Endothelial cell of umbilical vein (primary cell): ENCODE measurements around the gene LTBP2. TPM values are rescaled to one million over a fixed set of nuclear protein-coding genes. Genes with fewer than 3 reads are reported as not detected.
A peak's percentile ranks its signal among the peaks of the same experiment; 100 is the strongest.

Experiments
- BruUV-seq: library from RNA; stranded (reverse); fragments of 400-500 nt; replicated peaks from 2 replicates; lab custom pipeline; 2021; lab: Mats Ljungman, UMichigan
- CTCF ChIA-PET: fragments of 300-600, 350-600 bp; sonication (Branson Sonifier 250); formaldehyde crosslinking; loops from one replicate; lab custom pipeline; 2021; ENCODE audit warnings: antibody characterized with exemption, inconsistent platforms; lab: Charles Lee
- POLR2A ChIA-PET: fragments of 300-600, 350-600 bp; sonication (Branson Sonifier 250); formaldehyde crosslinking; loops from one replicate; lab custom pipeline; 2021; ENCODE audit warnings: antibody characterized with exemption, inconsistent platforms; lab: Charles Lee
- DNase-seq: peaks from one replicate; pipeline ENCODE4 v3.0.0-alpha.2; 2011; ENCODE audit warnings: low read depth, low spot score
- FAIRE-seq: peaks from 2 replicates; lab custom pipeline; 2011; peaks lifted over from hg19 to GRCh38; lab: Jason Lieb, UNC
- H2AFZ ChIP-seq: 2 replicates; pipeline ENCODE4 v1.6.0; 2012; ENCODE audit warnings: low read depth, low read length, control low read depth, inconsistent platforms
- H3K27ac ChIP-seq: 2 replicates; pipeline ENCODE4 v1.5.1; 2011; ENCODE audit warnings: low read depth, mild to moderate bottlenecking, control low read depth, low read length, moderate library complexity; ENCODE audit not compliant: insufficient read depth
- H3K27me3 ChIP-seq, 2 experiments: 2 replicates each; pipeline versions ENCODE4 v1.6.0 to v1.6.1; 2011; ENCODE audit warnings: low read length in 2 of 2, mixed read lengths in 1 of 2; ENCODE audit not compliant: control insufficient read depth in 2 of 2, insufficient read depth in 2 of 2
- H3K36me3 ChIP-seq, 2 experiments: 2 replicates in 1 of 2; 3 replicates in 1 of 2; pipeline ENCODE4 v1.5.1; 2011; ENCODE audit warnings: low read length in 2 of 2, mild to moderate bottlenecking in 1 of 2, moderate library complexity in 1 of 2; ENCODE audit not compliant: control insufficient read depth in 2 of 2, insufficient read depth in 2 of 2; ENCODE audit errors: extremely low read depth in 1 of 2
- H3K4me1 ChIP-seq: 3 replicates; pipeline ENCODE4 v1.5.1; 2011; ENCODE audit warnings: mild to moderate bottlenecking, low read length; ENCODE audit not compliant: control insufficient read depth, insufficient read depth; ENCODE audit errors: extremely low read depth
- H3K4me2 ChIP-seq: 2 replicates; pipeline ENCODE4 v1.6.1; 2011; ENCODE audit warnings: low read length, control low read depth, mixed read lengths; ENCODE audit not compliant: insufficient read depth
- H3K4me3 ChIP-seq, 3 experiments: fragments of 200-600 bp in 1 of 3; sonication (generic), shearing (Covaris generic) in 1 of 3; replicated peaks in 1 of 3; 2 replicates each; pipeline ENCODE4 v1.5.1; 2011 to 2016; ENCODE audit warnings: control low read depth in 3 of 3, low read length in 3 of 3, mild to moderate bottlenecking in 2 of 3, inconsistent platforms in 1 of 3, low read depth in 1 of 3, moderate library complexity in 1 of 3; ENCODE audit not compliant: insufficient read depth in 1 of 3
- H3K79me2 ChIP-seq: 2 replicates; pipeline ENCODE4 v1.6.0; 2012; ENCODE audit warnings: low read length, inconsistent platforms; ENCODE audit not compliant: control insufficient read depth, insufficient read depth
- H3K9ac ChIP-seq: replicated peaks from 2 replicates; pipeline ENCODE3; 2011; ENCODE audit warnings: low read length, control low read depth; ENCODE audit not compliant: insufficient read depth; ENCODE audit errors: extremely low read depth
- H3K9me1 ChIP-seq: replicated peaks from 3 replicates; pipeline ENCODE4 v1.6.0; 2011; ENCODE audit warnings: mild to moderate bottlenecking, low read length; ENCODE audit not compliant: control insufficient read depth, insufficient read depth; ENCODE audit errors: extremely low read depth
- H3K9me3 ChIP-seq: replicated peaks from 2 replicates; pipeline ENCODE4 v1.5.1; 2012; ENCODE audit warnings: low read length, inconsistent platforms; ENCODE audit not compliant: control insufficient read depth, insufficient read depth
- H4K20me1 ChIP-seq: replicated peaks from 2 replicates; pipeline ENCODE3; 2011; ENCODE audit warnings: mild to moderate bottlenecking, low read length; ENCODE audit not compliant: control insufficient read depth, insufficient read depth; ENCODE audit errors: extremely low read depth
- CTCF ChIP-seq, 2 donors: IDR thresholded peaks; 1 replicate in 1 of 2; 2 replicates in 1 of 2; pipeline ENCODE4 v1.5.1; 2011; ENCODE audit warnings: low read length in 2 of 2, mild to moderate bottlenecking in 2 of 2, moderate library complexity in 2 of 2, control low read depth in 1 of 2, inconsistent platforms in 1 of 2, low read depth in 1 of 2; ENCODE audit not compliant: insufficient read depth in 1 of 2; ENCODE audit errors: extremely low read depth in 1 of 2
- FOS ChIP-seq: IDR thresholded peaks from 2 replicates; pipeline ENCODE4 v1.6.1; 2011; ENCODE audit warnings: mild to moderate bottlenecking, low read length, moderate library complexity, borderline replicate concordance; ENCODE audit not compliant: insufficient read depth
- GATA2 ChIP-seq: IDR thresholded peaks from 2 replicates; pipeline ENCODE4 v1.7.0; 2011; ENCODE audit warnings: low read depth, mild to moderate bottlenecking, moderate library complexity, mixed read lengths, low read length; ENCODE audit not compliant: insufficient read length, insufficient read depth
- JUN ChIP-seq: IDR thresholded peaks from 2 replicates; pipeline ENCODE4 v1.6.1; 2011; ENCODE audit warnings: borderline replicate concordance, low read depth; ENCODE audit not compliant: insufficient read length, insufficient read depth
- MYC ChIP-seq: IDR thresholded peaks from one replicate; pipeline ENCODE4 v1.6.1; 2011; ENCODE audit warnings: mild to moderate bottlenecking, low read depth, low read length
- POLR2A ChIP-seq: IDR thresholded peaks from 2 replicates; pipeline ENCODE4 v1.6.1; 2012; ENCODE audit warnings: low read depth, mild to moderate bottlenecking, control low read depth, low read length
- dilution Hi-C: fragments of 300-500 bp; cut with MboI; formaldehyde crosslinking; loops from one replicate; pipeline ENCODE4 v1.15.0; 2019; ENCODE audit warnings: low sequenced_read_pairs; ENCODE audit not compliant: extremely low pct_ligation_motif_present
- intact Hi-C: fragments of 100-400 bp; cut with micrococcal nuclease; formaldehyde crosslinking; loops from one replicate; pipeline ENCODE4 v1.10.0; 2022
- polyA plus RNA-seq, 4 experiments: library from polyadenylated mRNA; depleted of rRNA in 3 of 4; stranded (reverse) in 3 of 4; unstranded in 1 of 4; fragments of >200 nt; gene quantifications; 2 replicates each; pipeline versions ENCODE4 v1.2.1 to v1.2.3, GENCODE V29; 2011 to 2012; ENCODE audit warnings: missing spikeins in 1 of 4
- total RNA-seq: library from RNA; stranded (reverse); gene quantifications from 2 replicates; pipeline ENCODE4 v1.2.3, GENCODE V29; 2021

The LTBP2 gene
- total and polyA plus RNA-seq, 2 donors (not counting 3 experiments of a cell fraction or from before 2014, with no cell fraction given), result 209 to 268 TPM

GRCh38 chr14:74508292-74508731 lies 103.7 kb downstream of the LTBP2 start:
- H3K9me1 ChIP-seq, result no peaks in the 10 kb centered on the region
- H3K4me1 ChIP-seq, result no peaks in the 10 kb centered on the region
- dilution Hi-C loops, result no loop called here
- peak; percentile 4 to 36 for TF ChIP-seq CTCF (IDR thresholded peaks at IDR 0.05; ENCODE audit: extremely low read depth in 1 of 2, insufficient read depth in 1 of 2, low read depth in 1 of 2, low read length in 2 of 2)
- TF ChIP-seq MYC, result no peak
- no peak overlapping the region for H3K4me3 ChIP-seq
- no peak overlapping the region for H3K9ac ChIP-seq
- no peak overlapping the region for H3K4me2 ChIP-seq
- no peaks in the 10 kb centered on the region for H3K9me3 ChIP-seq
- no peaks in the 10 kb centered on the region for H3K27me3 ChIP-seq
- ChIA-PET POLR2A (no interaction called here), CTCF (interaction anchor here (1.2 kb wide), 1 partner anchor 10 kb away, joined by 3 read pairs; no protein-coding TSS in a partner anchor)
- no peak overlapping the region for H2AFZ ChIP-seq
- no peaks in the 10 kb centered on the region for H4K20me1 ChIP-seq
- no peak overlapping the region for H3K27ac ChIP-seq
- DNase-seq, result no peak
- BruUV-seq, result no TSS peak
- intact Hi-C loops, result no loop called here
- no peak for FAIRE-seq
- no peaks in the 10 kb centered on the region for H3K79me2 ChIP-seq
- peaks cover 41 to 73% of the 10 kb centered on the region in 2 experiments for H3K36me3 ChIP-seq

DNA sequence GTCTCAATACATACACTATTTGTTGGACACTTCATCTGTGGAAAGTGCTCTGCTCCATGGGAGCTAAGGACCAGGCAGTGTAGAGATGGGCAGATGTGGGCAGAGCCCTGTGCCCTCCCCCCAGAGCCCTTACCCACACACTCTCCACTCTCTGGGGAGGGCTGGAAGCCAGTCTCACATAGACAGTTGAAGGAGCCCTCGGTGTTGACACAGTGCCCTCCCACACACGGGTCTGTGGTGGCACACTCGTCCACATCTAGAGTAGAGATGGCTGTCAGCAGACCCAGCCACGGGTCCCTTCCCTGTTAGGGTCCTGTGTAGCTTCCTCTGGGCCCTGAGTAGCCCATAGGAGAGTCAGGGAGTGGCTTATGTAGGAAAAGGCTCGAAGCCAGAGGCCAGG lies 104.2 kb downstream of the LTBP2 start:
- Histone ChIP-seq H3K4me1 (no peaks in the 10 kb centered on the region), H4K20me1 (no peaks in the 10 kb centered on the region), H3K9me3 (no peaks in the 10 kb centered on the region), H3K4me2 (no peak overlapping the region), H3K9ac (no peak overlapping the region), H3K36me3 (peaks cover 39 to 73% of the 10 kb centered on the region in 2 experiments), H3K27ac (no peak overlapping the region), H3K27me3 (no peaks in the 10 kb centered on the region), H3K4me3 (no peak overlapping the region), H3K79me2 (no peaks in the 10 kb centered on the region), H3K9me1 (no peaks in the 10 kb centered on the region), H2AFZ (no peak overlapping the region)
- no TSS peak for BruUV-seq
- FAIRE-seq, result no peak
- POLR2A ChIA-PET, result no interaction called here
- CTCF ChIA-PET, result no interaction called here
- dilution Hi-C loops, result no loop called here
- TF ChIP-seq MYC (no peak), POLR2A (no peak), CTCF (IDR thresholded peaks at IDR 0.05; ENCODE audit: extremely low read depth in 1 of 2, insufficient read depth in 1 of 2, low read depth in 1 of 2, low read length in 2 of 2) (no peak), GATA2 (no peak), JUN (no peak), FOS (no peak)
- intact Hi-C loops, result no loop called here
- DNase-seq, result no peak
